SK-N-SH (cell line): ENCODE data around the gene ACAP1. TPM values are rescaled to one million over a fixed set of nuclear protein-coding genes. Genes with fewer than 3 reads are reported as not detected.

ENCODE experiments used
- CTCF ChIA-PET: fragments of 300-600, 350-600 bp; formaldehyde crosslinking; extraction: SDS; loops from one replicate; lab custom pipeline; 2021; lab: Yijun Ruan, JAX
- POLR2A ChIA-PET: fragments of 350-600 bp; sonication (Branson Sonifier 250); formaldehyde crosslinking; extraction: SDS; loops from one replicate; lab custom pipeline; 2020; ENCODE audit warnings: antibody characterized with exemption, inconsistent platforms; lab: Yijun Ruan, JAX
- DNase-seq: peaks from one replicate; pipeline ENCODE4 v3.0.0; 2012
- H2AFZ ChIP-seq: fragments of 200-600 bp; sonication (generic); 2 replicates; pipeline ENCODE4 v1.8.1; 2016; ENCODE audit warnings: antibody characterized with exemption, mild to moderate bottlenecking, low read depth
- H3F3A ChIP-seq: fragments of 200-600 bp; sonication (generic); replicated peaks from 2 replicates; pipeline ENCODE3; 2016; ENCODE audit warnings: antibody characterized with exemption, mild to moderate bottlenecking; ENCODE audit not compliant: insufficient read depth
- H3K27ac ChIP-seq, 2 experiments: fragments of 200-500 bp in 1 of 2; fragments of 200-600 bp in 1 of 2; sonication (Bioruptor generic) in 1 of 2; sonication (generic), shearing (Covaris generic) in 1 of 2; 2 replicates each; pipeline versions ENCODE4 v1.5.1 to v1.6.1; 2014 to 2016; ENCODE audit warnings: low read depth in 2 of 2, inconsistent platforms in 1 of 2, low read length in 1 of 2, mild to moderate bottlenecking in 1 of 2, mixed read lengths in 1 of 2
- H3K27me3 ChIP-seq: fragments of 200-600 bp; sonication (generic), shearing (Covaris generic); 2 replicates; pipeline ENCODE4 v1.6.1; 2016; ENCODE audit warnings: mixed run types; ENCODE audit not compliant: insufficient read depth
- H3K36me3 ChIP-seq, 2 experiments: fragments of 200-500 bp in 1 of 2; fragments of 200-600 bp in 1 of 2; sonication (Bioruptor generic) in 1 of 2; sonication (generic) in 1 of 2; replicated peaks in 1 of 2; 2 replicates each; pipeline versions ENCODE3 to v1.5.1; 2014 to 2016; ENCODE audit warnings: low read length in 1 of 2, mild to moderate bottlenecking in 1 of 2; ENCODE audit not compliant: insufficient read depth in 2 of 2, control insufficient read depth in 1 of 2
- H3K4me1 ChIP-seq, 2 experiments: fragments of 200-500 bp in 1 of 2; fragments of 200-600 bp in 1 of 2; sonication (Bioruptor generic) in 1 of 2; sonication (generic), shearing (Covaris generic) in 1 of 2; 2 replicates each; pipeline versions ENCODE4 v1.5.1 to v1.6.1; 2014 to 2016; ENCODE audit warnings: low read depth in 1 of 2, low read length in 1 of 2, mixed run types in 1 of 2; ENCODE audit not compliant: insufficient read depth in 2 of 2, control insufficient read depth in 1 of 2
- H3K4me2 ChIP-seq: fragments of 200-600 bp; sonication (generic), shearing (Covaris generic); 2 replicates; pipeline ENCODE4 v1.6.1; 2017; ENCODE audit warnings: mixed run types
- H3K4me3 ChIP-seq, 2 experiments: fragments of 200-500 bp in 1 of 2; fragments of 200-600 bp in 1 of 2; sonication (Bioruptor generic) in 1 of 2; sonication (generic), shearing (Covaris generic) in 1 of 2; 2 replicates each; pipeline versions ENCODE4 v1.5.1 to v1.8.1; 2014 to 2016; ENCODE audit warnings: low read depth in 2 of 2, inconsistent platforms in 1 of 2, low read length in 1 of 2, mild to moderate bottlenecking in 1 of 2, mixed read lengths in 1 of 2, moderate library complexity in 1 of 2
- H3K79me2 ChIP-seq: fragments of 200-600 bp; sonication (generic); 2 replicates; pipeline ENCODE4 v1.8.1; 2017; ENCODE audit warnings: mild to moderate bottlenecking; ENCODE audit not compliant: insufficient read depth
- H3K9ac ChIP-seq: fragments of 200-600 bp; sonication (generic); 2 replicates; pipeline ENCODE4 v1.6.1; 2017; ENCODE audit warnings: mixed run types
- H3K9me2 ChIP-seq: fragments of 200-600 bp; sonication (generic); 2 replicates; pipeline ENCODE4 v1.6.1; 2017; ENCODE audit warnings: mixed run types
- H3K9me3 ChIP-seq: fragments of 200-600 bp; sonication (generic); 2 replicates; pipeline ENCODE4 v1.6.1; 2017; ENCODE audit warnings: mixed run types, mild to moderate bottlenecking, moderate library complexity
- H4K20me1 ChIP-seq: fragments of 200-600 bp; sonication (generic); 2 replicates; pipeline ENCODE4 v1.6.1; 2017; ENCODE audit warnings: mild to moderate bottlenecking, mixed run types; ENCODE audit not compliant: insufficient read depth
- FOSL2 ChIP-seq: IDR thresholded peaks from 2 replicates; pipeline ENCODE4 v1.4.0; 2012; ENCODE audit warnings: low read depth, mild to moderate bottlenecking, moderate library complexity, borderline replicate concordance
- FOXJ3 ChIP-seq: sonication (generic); formaldehyde crosslinking; IDR thresholded peaks from 2 replicates; pipeline ENCODE4 v1.5.1; 2020; ENCODE audit warnings: mild to moderate bottlenecking, missing genetic modification reagents
- IRF3 ChIP-seq: fragments of 150-350 bp; IDR thresholded peaks from 2 replicates; pipeline ENCODE4 v1.6.1; 2016; ENCODE audit warnings: mild to moderate bottlenecking, low read depth, low read length
- JUND ChIP-seq: IDR thresholded peaks from 2 replicates; pipeline ENCODE4 v1.4.0; 2012
- MAX ChIP-seq: IDR thresholded peaks from 2 replicates; pipeline ENCODE4 v1.4.0; 2012; ENCODE audit warnings: low read depth
- MXI1 ChIP-seq: IDR thresholded peaks from 2 replicates; pipeline ENCODE4 v1.6.1; 2012; ENCODE audit warnings: mild to moderate bottlenecking, low read depth, low read length, improper control_type of control experiment
- PBX3 ChIP-seq: IDR thresholded peaks from 2 replicates; pipeline ENCODE4; 2012
- POLR2AphosphoS5 ChIP-seq: IDR thresholded peaks from 2 replicates; pipeline ENCODE4 v1.6.1; 2012; ENCODE audit warnings: low read depth, low read length
- RAD21 ChIP-seq: IDR thresholded peaks from 2 replicates; pipeline ENCODE4 v1.6.1; 2012; ENCODE audit warnings: mild to moderate bottlenecking, low read length
- REST ChIP-seq: IDR thresholded peaks from 2 replicates; pipeline ENCODE4 v1.6.1; 2012; ENCODE audit warnings: mild to moderate bottlenecking, low read depth, low read length, moderate library complexity
- RFX5 ChIP-seq: IDR thresholded peaks from 2 replicates; pipeline ENCODE4 v1.6.1; 2012; ENCODE audit warnings: mild to moderate bottlenecking, improper control_type of control experiment, low read length
- SIN3A ChIP-seq: IDR thresholded peaks from 2 replicates; pipeline ENCODE4 v1.6.1; 2012; ENCODE audit warnings: low read depth, mild to moderate bottlenecking, low read length, moderate library complexity, borderline replicate concordance
- TEAD4 ChIP-seq: IDR thresholded peaks from 2 replicates; pipeline ENCODE4 v1.4.0; 2012; ENCODE audit warnings: mild to moderate bottlenecking, borderline replicate concordance; ENCODE audit not compliant: insufficient read depth
- USF1 ChIP-seq: IDR thresholded peaks from 2 replicates; pipeline ENCODE4 v1.4.0; 2012; ENCODE audit warnings: low read depth, borderline replicate concordance
- ZBTB33 ChIP-seq: IDR thresholded peaks from 2 replicates; pipeline ENCODE4 v1.4.0; 2012; ENCODE audit warnings: low read depth, borderline replicate concordance
- WGBS: methylation state at CpG from one replicate; pipeline ENCODE4 v1.1.6; 2017; ENCODE audit warnings: low lambda C conversion rate; 5-methylcytosine and 5-hydroxymethylcytosine counted together
- polyA plus RNA-seq, 3 experiments: library from polyadenylated mRNA; depleted of rRNA; stranded (reverse); fragments of >200 nt; gene quantifications; 2 replicates each; pipeline ENCODE4 v1.2.3, GENCODE V29; 2012
- TF ChIP-seq, protein P1 (sequence below): fragments of 150-350 bp; IDR thresholded peaks from 2 replicates; pipeline ENCODE4 v1.6.1; 2017; ENCODE audit warnings: antibody characterized with exemption, low read length, low read depth, borderline replicate concordance
- TF ChIP-seq, protein P2 (sequence below): fragments of 200-600 bp; sonication (generic); IDR thresholded peaks from 2 replicates; pipeline ENCODE4 v1.6.1; 2017; ENCODE audit warnings: antibody characterized with exemption, mild to moderate bottlenecking, moderate library complexity

ACAP1 gene
- polyA plus RNA-seq, 1 of the 3 experiments (the other 2 are of a cell fraction), result 0.71 TPM

- Histone ChIP-seq H3K27me3 (peaks cover 30% of the 10 kb centered on the region; the same call in 1 of the 2 replicates), H3K9me2 (no peaks in the 10 kb centered on the region), H3K27ac (no peak overlapping the region), H3K36me3 (no peaks in the 10 kb centered on the region), H3K79me2 (no peaks in the 10 kb centered on the region), H3K9ac (no peak overlapping the region), H3K4me3 (no peak overlapping the region), H3K4me2 (no peak overlapping the region), H3K4me1 (peaks cover 3 to 8% of the 10 kb centered on the region in 2 experiments; a peak in 1 of 4 replicates), H2AFZ (no peak overlapping the region), H3K9me3 (no peaks in the 10 kb centered on the region), H3F3A (peaks cover 15% of the 10 kb centered on the region), H4K20me1 (no peaks in the 10 kb centered on the region)
- DNase-seq, result no peak
- POLR2A ChIA-PET, result interaction anchor here (0.5 to 0.7 kb wide), 2 partner anchors 54 to 642 kb away, joined by 3 to 5 read pairs; no protein-coding TSS in a partner anchor
- TF ChIP-seq FOXJ3 (CRISPR knock-in tag), result no peak
- TF ChIP-seq, protein P1, sequence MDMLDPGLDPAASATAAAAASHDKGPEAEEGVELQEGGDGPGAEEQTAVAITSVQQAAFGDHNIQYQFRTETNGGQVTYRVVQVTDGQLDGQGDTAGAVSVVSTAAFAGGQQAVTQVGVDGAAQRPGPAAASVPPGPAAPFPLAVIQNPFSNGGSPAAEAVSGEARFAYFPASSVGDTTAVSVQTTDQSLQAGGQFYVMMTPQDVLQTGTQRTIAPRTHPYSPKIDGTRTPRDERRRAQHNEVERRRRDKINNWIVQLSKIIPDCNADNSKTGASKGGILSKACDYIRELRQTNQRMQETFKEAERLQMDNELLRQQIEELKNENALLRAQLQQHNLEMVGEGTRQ, result no peak
- no peak for TF ChIP-seq RAD21
- no peak for TF ChIP-seq ZBTB33
- TF ChIP-seq, protein P2, sequence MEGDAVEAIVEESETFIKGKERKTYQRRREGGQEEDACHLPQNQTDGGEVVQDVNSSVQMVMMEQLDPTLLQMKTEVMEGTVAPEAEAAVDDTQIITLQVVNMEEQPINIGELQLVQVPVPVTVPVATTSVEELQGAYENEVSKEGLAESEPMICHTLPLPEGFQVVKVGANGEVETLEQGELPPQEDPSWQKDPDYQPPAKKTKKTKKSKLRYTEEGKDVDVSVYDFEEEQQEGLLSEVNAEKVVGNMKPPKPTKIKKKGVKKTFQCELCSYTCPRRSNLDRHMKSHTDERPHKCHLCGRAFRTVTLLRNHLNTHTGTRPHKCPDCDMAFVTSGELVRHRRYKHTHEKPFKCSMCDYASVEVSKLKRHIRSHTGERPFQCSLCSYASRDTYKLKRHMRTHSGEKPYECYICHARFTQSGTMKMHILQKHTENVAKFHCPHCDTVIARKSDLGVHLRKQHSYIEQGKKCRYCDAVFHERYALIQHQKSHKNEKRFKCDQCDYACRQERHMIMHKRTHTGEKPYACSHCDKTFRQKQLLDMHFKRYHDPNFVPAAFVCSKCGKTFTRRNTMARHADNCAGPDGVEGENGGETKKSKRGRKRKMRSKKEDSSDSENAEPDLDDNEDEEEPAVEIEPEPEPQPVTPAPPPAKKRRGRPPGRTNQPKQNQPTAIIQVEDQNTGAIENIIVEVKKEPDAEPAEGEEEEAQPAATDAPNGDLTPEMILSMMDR, result no peak
- TF ChIP-seq JUND, result no peak
- no peak for TF ChIP-seq PBX3
- no peak for TF ChIP-seq RFX5
- no peak for TF ChIP-seq MXI1
- no peak for TF ChIP-seq POLR2AphosphoS5
- TF ChIP-seq USF1, result no peak
- no peak for TF ChIP-seq REST
- TF ChIP-seq TEAD4, result no peak
- no peak for TF ChIP-seq MAX
- no peak for TF ChIP-seq FOSL2
- no peak for TF ChIP-seq SIN3A
- TF ChIP-seq IRF3, result no peak
- CTCF ChIA-PET, result interaction anchor here (1.2 to 3.5 kb wide), 3 partner anchors 11 to 247 kb away, joined by 3 to 34 read pairs (median 10); partner anchors contain the start of gene SLC2A4
- 70% methylated on average over 2 of the region's 2 CpGs for WGBS
Observed at GRCh38 chr17:7292194-7292593, 44.1 kb upstream of the ACAP1 start.
